Measurements from ENCODE around the gene NXPH3.

Gene NXPH3

DNA sequence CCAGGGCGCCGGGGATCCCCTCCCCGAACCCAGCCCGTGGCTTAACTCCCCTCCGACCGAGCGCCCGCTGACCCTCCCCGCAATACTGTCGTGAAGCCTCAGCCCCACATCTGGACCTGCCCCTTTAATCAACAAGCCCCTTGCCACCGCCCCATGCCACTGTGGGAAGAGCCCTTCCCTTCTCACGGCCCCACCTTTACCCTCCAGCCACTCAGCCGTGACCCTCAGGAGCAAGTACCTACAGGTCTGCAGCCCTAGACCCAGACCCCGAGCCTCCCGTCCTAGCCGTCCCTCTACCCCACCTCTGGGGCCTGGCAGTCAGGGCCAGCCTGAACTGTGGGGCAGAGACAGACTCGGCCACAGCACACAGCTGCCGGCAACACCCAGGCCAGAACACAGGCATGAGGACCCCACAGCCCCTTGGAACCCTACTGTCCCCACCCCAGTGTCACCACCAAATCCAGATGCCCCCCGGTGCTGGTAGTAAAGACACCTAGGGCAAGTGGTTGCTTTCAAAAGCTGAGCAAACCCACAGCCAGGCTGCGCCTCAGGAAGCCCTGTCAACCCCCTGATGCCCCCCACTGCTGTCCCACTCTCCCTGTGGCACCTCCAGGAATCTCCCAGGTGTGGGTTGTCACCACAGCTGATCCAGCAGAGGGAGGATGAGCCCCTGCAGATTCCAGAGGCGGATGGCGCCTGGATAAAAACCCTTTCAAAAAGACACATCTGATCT lies 1.4 kb downstream of the NXPH3 start:
- DNase-seq = no peak

DNA sequence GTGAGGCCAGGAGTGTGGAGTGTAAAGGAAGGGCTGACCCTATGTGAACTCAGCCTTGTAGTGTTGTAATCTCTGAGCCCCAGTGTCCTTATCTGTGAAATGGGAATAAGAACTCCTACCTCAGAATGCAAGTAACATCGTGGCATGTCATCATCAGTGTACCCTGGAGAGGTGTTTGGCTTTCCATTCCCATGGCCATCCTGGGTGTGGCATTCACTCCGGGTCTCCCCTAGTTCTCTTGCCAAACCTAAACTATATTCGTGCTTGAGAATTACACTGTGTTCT lies 1.9 kb downstream of the NXPH3 start:
- DNase-seq = no peak

DNA sequence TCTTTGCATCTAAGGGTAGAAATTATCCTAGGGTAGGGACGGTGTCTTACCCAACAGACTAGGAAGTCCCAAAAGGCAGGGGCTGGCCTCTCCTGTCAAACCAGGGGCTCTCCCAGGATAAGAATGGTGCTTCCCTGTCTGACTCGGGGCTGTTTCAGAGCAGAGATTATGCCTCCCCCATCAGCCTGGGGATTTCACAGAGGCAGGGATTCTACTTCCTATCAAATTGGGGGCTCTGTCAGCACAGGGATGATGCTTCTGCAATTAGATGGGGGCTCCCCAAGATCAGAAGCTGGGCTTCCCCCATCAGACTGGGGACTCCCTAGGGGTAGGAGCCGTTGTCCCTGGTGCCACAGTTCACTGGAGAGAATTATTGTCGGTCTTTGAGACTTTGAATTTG lies 2.3 kb downstream of the NXPH3 start:
- no peak for DNase-seq

DNA sequence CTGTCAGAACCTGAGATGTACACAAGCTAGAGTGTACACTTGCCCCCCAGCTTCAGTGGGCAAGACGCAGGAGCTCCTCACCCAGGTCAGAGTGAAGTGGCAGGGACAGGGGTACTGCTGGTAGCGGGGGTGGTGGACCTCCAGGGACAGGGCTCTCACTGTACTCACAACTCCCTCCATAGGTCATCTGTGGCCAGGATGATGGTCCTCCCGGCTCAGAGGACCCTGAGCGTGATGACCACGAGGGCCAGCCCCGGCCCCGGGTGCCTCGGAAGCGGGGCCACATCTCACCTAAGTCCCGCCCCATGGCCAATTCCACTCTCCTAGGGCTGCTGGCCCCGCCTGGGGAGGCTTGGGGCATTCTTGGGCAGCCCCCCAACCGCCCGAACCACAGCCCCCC lies 2.7 kb downstream of the NXPH3 start:
- DNase-seq = no peak

DNA sequence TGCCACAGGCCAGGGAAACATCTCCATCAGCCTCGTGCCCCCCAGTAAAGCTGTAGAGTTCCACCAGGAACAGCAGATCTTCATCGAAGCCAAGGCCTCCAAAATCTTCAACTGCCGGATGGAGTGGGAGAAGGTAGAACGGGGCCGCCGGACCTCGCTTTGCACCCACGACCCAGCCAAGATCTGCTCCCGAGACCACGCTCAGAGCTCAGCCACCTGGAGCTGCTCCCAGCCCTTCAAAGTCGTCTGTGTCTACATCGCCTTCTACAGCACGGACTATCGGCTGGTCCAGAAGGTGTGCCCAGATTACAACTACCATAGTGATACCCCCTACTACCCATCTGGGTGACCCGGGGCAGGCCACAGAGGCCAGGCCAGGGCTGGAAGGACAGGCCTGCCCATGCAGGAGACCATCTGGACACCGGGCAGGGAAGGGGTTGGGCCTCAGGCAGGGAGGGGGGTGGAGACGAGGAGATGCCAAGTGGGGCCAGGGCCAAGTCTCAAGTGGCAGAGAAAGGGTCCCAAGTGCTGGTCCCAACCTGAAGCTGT lies 3.4 kb downstream of the NXPH3 start:
- DNase-seq = no peak

DNA sequence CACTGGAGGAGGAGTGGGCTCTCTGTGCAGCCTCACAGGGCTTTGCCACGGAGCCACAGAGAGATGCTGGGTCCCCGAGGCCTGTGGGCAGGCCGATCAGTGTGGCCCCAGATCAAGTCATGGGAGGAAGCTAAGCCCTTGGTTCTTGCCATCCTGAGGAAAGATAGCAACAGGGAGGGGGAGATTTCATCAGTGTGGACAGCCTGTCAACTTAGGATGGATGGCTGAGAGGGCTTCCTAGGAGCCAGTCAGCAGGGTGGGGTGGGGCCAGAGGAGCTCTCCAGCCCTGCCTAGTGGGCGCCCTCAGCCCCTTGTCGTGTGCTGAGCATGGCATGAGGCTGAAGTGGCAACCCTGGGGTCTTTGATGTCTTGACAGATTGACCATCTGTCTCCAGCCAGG lies 3.9 kb downstream of the NXPH3 start:
- DNase-seq = no peak

DNA sequence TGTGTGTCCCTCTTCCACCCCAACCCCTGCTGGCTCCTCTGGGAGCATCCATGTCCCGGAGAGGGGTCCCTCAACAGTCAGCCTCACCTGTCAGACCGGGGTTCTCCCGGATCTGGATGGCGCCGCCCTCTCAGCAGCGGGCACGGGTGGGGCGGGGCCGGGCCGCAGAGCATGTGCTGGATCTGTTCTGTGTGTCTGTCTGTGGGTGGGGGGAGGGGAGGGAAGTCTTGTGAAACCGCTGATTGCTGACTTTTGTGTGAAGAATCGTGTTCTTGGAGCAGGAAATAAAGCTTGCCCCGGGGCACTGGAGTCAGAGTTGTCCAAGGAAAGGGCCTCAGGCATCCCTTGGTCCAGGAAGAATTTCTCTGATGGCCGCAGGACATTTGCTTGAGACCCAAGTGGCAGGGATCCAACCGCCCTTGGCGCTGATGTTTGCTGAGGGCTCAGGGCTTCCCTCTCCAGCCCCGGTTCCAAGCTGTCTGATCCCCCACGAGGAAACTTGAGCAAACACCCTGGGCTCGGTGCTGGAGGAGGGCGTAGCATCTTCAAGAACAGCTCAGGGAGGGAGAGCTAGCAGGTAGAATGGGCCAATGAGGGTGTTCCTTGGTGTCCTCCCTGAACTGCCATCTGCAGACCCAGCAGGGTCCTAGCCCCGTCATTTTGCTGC lies 4.5 kb downstream of the NXPH3 start:
- DNase-seq = no peak

DNA sequence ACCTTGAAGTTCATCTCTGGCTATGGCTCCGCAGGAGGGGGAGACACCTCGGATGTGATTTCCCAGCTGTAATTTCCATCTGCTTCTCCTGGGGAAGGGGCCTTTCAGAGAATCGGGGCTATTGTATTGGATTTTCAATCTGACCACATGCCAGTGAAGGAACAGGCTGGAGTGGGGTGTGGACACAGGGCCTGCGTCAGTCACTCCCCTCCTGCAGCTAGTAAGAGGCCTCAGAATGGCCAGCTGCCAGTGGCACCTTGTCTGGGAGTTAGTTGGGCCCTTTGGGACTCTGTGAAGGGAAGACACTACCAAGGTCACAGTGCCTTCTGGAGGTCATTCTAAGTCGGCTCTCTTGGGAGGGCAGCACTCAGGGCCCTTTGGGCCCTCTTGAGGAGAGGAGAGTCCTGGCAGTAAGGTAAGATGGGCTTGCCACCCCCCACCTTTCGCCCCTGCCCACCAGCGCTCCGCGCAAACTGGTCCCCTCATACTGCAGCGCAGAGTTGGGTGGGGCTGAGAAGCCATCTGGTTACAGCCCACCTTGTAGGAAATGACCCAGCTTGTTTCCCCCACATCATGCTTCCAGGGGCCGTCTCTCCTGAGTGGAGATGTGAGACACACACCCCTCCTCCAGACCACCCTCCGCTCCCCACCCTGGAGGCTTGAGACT lies 5.4 kb downstream of the NXPH3 start:
- no peak for DNase-seq

DNA sequence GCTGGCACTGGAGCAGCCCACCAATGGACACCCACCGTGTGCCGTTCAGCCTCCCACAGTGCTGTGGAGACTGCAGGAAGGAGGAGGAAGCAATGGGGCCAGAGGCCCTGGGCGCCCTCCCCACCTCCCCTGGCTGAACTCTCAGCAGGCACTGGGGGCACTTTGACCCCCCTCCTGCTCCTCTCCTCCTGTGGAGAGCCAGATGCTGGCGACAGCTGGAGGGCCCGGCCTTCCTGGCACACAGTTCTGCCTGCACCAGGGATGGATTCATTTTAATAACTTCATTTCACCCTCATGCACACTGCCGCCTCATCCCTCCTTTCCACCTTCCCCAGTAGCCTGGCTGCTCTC lies 6.0 kb downstream of the NXPH3 start:
- no peak for DNase-seq

DNA sequence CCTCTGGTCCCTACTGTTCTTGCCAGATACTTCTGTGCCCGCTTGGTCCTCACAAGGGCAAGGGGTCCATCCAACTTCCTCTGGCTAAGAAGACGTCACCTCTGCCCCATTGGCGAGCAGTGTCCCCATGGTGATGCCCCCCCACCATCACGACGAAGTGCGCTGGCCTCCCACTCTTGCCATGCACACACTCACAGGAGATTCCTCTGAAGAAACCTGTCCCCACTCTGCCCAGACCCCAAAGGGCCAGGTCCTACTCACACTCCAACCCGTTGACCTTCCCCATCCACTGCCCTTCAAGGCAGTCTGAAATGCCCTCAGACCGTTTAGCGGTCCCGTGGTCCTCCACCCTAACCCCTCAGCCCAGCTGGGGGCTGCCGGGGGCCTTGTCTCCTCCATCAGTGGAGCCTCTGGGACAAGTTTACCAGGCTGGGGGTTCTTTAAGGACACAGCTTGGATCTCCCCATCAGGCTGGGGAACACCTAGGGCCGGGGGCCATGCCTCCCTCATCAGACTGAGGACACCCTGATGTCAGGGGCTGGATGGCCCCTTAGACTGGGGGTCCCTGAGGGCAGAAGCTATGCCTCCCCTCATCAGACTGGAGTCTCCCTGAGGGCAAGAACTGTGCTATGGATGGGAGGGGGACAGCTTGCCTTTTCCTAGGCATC lies 6.5 kb downstream of the NXPH3 start:
- DNase-seq = no peak

DNA sequence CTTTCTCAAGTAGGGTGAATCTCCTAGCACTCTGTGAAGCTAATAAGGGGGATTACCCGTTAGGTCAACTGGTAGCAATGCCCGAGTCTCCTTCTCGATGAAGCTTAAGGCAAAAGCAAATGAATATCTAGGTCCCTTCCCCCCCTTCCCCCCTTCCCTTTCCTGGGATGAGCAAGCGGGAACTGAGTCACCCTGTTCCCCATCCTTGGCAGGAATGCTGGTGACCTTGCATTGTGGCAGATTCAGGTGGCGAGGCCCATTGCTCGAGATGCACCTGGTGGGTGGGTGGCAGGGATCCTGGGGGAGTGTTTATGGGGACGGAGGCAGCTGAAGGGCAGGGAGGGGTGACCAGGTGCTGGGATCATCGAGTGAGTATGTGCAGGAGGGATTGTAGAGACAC lies 7.1 kb downstream of the NXPH3 start:
- DNase-seq = no peak

DNA sequence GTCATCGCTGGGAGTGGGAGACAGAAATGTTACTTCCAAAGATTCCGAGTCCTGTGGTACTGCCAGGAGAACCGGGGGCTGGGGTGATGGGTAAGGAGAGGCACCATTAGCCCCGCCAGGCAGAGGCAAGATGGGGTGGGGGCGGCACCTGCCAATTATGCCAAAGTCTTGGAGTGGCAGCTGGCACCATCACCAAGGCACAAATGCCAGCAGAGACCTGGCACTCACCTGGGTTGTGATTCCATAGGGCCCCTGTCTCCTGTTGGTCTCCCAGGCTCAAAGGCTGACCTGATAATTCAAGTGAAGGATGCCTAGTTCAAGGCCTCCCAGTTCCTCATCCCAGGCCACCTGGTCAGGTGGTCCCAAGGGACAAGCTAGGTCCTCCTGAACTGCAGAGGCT lies 7.6 kb downstream of the NXPH3 start:
- DNase-seq = no peak

DNA sequence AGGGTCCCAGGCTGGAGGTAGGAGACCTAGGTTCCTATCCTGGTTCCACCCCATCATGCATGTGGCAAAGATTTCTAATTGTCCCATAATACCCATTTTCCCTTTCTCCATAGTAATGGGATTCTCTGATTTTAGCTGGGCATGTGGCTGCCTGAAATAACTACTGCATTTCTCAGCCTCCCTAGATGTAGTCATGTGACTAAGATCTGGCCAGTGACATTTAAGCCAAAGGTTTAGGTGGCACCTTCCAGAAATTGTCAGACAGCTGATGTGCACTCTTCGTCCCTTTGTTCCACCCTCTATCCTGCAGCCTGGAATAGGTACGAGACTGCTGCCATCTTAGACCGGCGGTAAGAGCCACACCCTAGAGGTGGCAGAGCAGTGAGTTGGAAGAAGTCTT lies 8.2 kb downstream of the NXPH3 start:
- no peak for DNase-seq

DNA sequence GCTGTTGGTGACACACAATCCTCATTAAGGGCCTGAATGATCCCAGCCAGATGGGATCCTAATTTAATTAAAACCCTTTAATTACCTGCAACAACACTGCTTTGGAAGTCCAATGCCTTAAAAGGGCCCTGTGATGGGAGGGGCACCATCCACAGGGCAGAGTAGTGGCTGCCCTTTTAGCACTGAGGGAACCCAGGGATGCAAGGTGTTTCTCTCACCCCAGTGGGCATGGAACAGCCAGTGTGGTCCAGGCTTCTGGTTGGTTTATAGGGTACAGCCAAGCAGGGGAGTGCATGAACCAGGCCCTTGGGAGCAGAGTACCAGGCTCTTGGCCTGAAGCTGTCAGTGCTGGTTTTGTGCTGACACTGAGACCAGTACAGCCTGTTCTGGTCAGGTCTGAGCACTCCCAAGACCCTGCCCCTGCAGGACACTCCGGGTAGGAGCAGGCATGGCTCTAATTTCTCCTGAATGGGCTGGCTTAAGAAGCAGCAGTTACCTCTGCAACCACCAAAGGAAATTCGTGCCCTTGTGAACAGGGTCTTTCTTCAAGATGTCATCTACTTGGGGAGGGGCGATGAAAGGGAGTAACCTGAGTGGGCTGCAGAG lies 9.9 kb downstream of the NXPH3 start:
- no peak for DNase-seq

DNA sequence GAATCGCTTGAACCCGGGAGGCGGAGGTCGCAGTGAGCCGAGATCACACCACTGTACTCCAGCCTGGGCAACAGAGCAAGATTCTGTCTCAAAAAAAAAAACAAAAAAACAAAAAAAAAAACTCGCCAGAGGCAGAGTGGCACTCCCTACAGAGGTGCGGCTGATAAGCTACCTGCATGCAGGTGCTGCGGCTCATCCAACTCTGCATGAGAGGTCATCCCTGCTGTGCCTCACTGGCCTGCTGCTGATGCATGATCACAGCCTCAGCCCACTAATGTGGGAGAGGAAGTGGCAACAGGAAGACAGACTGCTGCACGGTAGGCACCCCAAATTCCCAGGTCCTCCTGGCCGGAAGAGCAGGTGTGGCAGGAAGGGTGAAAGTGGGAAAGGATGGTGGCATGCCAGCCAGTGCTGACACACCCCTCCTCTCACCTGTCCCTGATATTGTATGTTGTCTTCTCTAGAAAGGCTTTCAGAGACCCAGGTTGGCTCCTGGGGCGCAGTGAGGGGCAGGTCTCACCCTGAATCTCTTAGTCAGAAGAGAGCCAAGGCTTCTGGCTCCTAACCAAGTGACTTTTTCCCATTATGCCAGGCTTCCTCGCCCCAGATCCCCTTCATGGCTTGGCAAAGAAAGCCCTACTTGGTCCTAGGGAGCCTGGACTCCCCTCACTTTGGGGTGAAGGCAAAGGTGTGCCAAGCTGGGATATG lies 11.8 kb downstream of the NXPH3 start:
- no peak for DNase-seq

DNA sequence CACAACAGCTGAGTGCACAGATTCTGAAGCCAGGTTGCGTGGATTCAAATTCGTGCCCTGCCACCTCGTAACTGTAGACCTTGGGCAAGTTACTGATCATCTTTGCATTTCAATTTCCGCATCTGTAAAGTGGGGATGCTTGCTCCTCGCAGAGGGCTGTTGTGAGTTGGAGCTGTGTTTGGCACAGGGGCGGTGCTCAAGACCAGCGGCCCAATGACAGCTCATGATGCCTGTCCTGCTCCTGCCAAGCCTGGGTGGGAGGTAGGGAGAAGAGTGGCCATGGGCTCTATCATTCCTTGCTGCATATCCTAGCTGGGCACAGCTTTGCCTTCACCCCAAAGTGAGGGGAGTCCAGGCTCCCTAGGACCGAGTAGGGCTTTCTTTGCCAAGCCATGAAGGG lies 12.6 kb downstream of the NXPH3 start:
- no peak for DNase-seq

DNA sequence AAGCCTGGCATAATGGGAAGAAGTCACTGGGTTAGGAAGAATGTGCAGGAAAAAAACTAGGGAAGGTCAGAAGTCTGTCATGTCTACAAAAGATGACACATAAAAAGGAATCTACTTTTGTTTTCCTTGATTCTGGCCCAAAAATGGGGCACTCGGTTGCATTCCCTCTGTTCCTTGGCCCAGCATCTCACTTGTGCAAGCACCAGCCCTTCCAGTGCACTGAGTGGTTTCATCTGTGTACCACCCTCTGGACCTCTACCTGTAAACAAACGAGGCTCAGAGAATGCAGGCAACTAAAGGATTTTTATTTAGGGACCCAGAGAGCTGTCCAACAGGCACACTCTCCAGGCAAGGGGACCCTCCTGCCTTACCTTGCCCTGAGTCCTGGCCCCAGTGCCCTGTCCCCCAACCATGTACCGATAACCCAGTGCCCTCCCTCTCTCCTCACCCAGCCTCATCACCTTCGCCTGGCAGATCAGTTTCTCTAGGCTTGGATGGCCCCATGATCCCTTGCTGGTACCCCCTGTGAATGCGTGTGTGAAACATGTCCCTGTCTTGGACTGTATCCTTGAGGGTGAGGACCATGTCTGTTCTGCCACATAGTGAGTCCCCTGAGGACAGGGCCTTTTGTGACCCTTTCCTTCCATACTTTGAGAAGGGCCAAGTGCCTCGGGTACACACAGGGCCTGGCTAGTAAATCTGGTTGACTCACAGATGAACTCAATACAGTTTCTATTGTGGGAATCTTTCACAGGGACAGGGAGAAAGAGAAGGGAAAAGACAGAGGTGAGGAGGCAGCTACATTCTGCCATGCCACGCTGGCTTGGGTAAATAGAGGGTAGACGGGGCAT lies 13.3 kb downstream of the NXPH3 start:
- DNase-seq = no peak

DNA sequence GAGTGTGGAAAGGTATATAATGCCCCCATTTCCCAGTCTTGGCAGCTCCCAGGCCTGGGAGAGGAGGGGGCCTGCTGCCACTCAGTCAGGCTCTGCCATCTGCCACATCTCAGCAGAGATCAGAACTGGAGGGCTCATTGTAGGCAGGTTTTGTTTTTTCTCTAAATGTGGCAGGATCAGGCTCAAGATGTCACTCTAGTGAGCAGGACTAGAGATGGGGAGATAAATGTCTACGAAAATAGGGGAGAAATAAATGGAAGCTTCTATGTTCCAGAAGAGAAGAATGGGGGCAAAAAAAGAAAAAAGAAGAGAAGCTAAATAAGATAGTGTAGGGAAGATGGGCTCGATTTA lies 13.9 kb downstream of the NXPH3 start:
- DNase-seq = no peak

DNA sequence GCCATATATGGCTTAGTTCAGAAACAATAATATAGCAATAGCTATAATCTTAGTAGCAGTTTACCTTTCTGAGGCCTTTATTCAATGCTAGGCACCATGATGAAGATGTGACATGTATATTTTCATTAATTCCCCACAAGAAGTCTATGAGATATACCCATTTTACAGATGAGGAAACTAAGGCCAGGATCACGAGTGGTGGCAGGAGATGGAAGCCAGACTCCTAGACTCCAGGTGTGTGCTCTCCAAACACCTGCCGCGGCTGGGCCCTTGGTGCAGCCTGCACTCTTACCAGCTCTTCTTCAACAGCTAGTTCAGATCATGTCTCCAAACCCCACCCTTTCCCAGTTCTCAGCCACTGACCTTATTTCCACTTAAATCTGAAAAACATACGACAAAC lies 15.2 kb downstream of the NXPH3 start:
- no peak for DNase-seq

DNA sequence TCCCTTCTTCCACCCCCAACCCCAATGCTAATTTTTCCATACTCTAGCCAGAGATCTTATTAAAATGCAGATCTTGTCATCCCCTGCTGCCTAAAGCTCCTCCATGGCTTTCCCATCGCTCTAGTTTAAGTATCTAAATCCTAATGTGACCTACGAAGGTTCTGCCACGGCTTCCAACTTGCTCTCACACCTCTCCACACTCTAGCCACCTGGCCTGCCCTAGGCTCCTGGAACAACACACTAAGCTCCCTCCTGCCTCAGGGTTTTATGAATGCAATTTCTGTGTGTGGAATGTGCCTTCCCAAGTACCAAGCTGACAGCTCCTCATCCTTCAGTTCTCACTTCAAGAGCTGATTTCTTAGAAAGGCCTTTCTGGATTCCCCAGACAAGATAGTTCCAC lies 16.6 kb downstream of the NXPH3 start:
- no peak for DNase-seq

DNA sequence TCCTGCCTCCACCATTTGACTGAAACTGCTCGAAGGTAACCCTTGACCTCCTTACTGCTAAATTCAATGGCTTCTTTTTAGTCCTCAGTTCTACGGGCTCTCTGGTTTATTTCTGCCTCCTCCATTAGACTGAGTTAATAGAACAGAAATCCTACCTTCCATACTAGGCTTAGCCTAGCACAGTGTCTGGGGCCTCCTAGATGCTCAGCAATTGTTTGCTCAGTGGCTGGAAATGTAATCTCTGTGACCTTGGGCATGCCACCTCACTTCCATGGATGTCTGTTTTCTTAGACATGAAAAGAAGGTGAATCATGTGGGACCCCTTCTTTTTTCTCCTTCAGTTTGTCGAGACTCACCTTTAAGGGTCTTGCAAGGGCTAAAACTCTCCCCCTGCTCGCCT lies 19.7 kb downstream of the NXPH3 start:
- DNase-seq = no peak

DNA sequence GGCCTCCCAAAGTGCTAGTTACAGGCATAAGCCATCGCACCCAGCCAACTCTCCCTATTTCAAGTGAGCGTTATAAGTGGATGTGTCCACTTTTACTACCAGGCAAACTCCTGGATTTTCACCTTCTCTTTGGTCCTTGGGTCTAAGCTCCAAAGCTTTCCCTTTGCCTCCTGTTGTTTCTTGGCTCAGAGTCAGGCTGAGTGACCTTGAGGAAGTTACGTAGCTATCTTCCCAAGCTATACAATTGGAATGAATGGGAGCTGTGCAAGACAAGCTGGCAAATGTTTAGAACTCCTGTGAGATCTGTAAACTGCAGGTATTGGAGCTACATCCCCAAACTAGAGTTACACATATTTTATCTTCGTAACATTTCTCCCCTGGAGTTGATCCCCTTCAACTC lies 20.3 kb downstream of the NXPH3 start:
- DNase-seq = no peak
